GM12872 (cell line): ENCODE measurements around the gene ARHGEF6.

Experiments used
- CTCF ChIP-seq: IDR thresholded peaks from 3 replicates; pipeline ENCODE4 v1.5.1; 2011; ENCODE audit warnings: low read depth, mild to moderate bottlenecking, low read length, moderate library complexity; ENCODE audit not compliant: insufficient read depth

ARHGEF6 gene, protein sequence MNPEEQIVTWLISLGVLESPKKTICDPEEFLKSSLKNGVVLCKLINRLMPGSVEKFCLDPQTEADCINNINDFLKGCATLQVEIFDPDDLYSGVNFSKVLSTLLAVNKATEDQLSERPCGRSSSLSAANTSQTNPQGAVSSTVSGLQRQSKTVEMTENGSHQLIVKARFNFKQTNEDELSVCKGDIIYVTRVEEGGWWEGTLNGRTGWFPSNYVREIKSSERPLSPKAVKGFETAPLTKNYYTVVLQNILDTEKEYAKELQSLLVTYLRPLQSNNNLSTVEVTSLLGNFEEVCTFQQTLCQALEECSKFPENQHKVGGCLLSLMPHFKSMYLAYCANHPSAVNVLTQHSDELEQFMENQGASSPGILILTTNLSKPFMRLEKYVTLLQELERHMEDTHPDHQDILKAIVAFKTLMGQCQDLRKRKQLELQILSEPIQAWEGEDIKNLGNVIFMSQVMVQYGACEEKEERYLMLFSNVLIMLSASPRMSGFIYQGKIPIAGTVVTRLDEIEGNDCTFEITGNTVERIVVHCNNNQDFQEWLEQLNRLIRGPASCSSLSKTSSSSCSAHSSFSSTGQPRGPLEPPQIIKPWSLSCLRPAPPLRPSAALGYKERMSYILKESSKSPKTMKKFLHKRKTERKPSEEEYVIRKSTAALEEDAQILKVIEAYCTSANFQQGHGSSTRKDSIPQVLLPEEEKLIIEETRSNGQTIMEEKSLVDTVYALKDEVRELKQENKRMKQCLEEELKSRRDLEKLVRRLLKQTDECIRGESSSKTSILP

DNA sequence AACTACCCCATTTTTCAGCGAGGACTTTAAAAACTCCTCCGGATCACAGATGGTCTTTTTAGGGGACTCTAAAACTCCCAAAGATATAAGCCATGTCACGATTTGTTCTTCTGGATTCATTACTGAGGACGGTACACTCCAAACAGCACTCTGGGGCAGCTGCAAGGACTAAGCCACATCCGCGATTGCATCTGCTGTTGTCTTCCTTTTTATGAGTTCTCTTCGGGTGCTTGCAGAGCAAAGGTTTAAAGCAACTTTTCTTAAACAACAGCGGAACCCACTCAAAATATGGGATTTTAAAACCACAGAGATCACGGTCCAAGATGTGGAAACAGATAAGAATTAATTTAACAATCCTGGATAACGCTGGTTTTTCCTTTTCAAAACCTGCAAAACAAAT lies at the start of gene ARHGEF6:
TSS of gene ARHGEF6 (minus strand) at position 170 of the 400 bp plus-strand sequence. CDS start at position 120, 50 bp downstream.
- TF ChIP-seq CTCF = no peak

- TF ChIP-seq CTCF = no peak
These were observed 48.7 kb upstream of the ARHGEF6 start for GRCh38 chrX:136829413-136829812.

DNA sequence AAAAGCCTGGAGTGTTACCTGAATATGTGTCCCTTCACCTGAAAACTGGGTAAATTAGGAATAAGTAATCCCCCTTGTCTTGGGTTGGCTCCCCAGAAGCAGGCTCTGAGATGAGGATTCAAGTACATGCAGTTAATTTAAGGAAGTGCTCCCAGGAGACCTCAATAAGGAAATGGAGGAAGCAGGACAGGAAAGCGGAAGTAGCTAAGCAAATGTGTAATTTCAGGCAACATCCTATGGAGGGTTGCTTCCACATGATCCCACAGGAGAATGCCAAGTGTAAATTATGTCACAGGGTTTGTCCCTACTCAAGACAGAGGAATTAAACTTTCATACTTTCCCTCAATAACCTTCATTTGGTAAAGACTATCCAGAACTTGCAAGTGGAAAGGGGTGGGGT lies 48.1 kb upstream of the ARHGEF6 start:
- TF ChIP-seq CTCF = no peak

DNA sequence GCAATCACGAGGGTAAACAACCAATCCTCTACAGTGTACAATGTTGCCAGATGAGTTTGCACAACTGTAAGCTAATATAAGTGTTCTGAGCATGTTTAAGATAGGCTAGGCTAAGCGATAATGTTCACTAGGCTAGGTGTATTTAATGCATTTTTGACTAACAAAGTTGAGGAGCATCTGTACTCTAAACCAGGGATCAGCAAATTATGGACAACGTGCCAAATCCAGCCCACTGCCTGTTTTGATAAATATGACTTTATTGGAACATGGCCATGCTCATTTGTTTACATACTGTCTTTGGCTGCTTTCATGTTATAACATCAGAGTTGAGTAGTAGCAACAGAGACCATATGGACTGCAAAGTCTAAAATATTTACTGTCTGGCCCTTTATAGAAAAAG lies 46.3 kb upstream of the ARHGEF6 start:
- TF ChIP-seq CTCF = no peak

GRCh38 chrX:136825771-136826170 lies 45.0 kb upstream of the ARHGEF6 start:
- no peak for TF ChIP-seq CTCF

GRCh38 chrX:136823175-136823574 lies 42.4 kb upstream of the ARHGEF6 start:
- TF ChIP-seq CTCF = no peak

DNA sequence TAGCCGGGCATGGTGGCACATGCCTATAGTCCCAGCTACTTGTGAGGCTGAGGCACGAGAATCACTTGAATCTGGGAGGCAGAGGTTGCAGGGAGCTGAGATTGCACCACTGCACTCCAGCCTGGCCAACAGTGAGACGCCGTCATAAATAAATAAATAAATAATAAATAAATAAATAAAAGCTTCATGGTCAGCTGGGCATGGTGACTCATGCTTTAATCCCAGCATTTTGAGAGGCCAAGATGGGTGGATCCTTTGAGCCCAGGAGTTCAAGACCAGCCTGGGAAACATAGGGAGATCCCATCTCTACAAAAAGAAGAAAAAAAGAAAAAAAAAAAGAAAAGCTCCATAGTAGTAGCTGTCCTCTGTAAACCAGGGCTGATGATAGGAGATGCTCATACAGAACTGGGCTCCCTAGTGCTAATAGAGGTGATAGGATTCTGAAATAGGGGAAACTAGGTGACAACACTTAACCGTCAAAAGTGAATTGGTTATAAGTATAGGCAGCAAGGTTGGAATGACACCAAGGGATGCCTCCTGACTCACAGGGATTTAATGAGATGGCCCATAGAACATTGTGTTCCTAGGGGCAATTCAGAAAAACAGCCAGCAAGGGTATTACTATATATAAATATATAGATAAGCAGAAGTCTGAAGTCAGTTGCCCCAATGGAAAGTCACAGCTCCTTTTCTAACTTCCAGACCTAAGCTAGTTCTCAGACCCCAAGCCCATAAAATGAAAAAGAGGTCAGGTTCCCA lies 41.8 kb upstream of the ARHGEF6 start:
- no peak for TF ChIP-seq CTCF
